B cell (primary cell): ENCODE measurements around the gene C17orf114.

Experiments
- ATAC-seq: fragments of 200-7000 bp; cut with Tn5 transposase; one replicate; pipeline ENCODE4 v1.10.0; 2021; ENCODE audit warnings: low read depth, mild to moderate bottlenecking, moderate number of reproducible peaks, moderate library complexity
- CTCF ChIA-PET: fragments of 350-600 bp; sonication (Branson Sonifier 250); formaldehyde crosslinking; loops from one replicate; lab custom pipeline; 2021; ENCODE audit warnings: antibody characterized with exemption, inconsistent platforms; lab: Charles Lee
- POLR2A ChIA-PET: fragments of 350-600 bp; sonication (Branson Sonifier 250); formaldehyde crosslinking; loops from one replicate; lab custom pipeline; 2021; ENCODE audit warnings: antibody characterized with exemption; lab: Charles Lee
- DNase-seq: peaks from one replicate; pipeline ENCODE4 v3.0.0; 2013
- H2AFZ ChIP-seq: 2 replicates; pipeline ENCODE4 v1.6.1; 2012; ENCODE audit warnings: mild to moderate bottlenecking, low read depth, low read length; ENCODE audit not compliant: insufficient read depth, poor library complexity, severe bottlenecking
- H3K27ac ChIP-seq, 2 donors: 1 replicate in 1 of 2; 2 replicates in 1 of 2; pipeline ENCODE4 v1.5.1; 2012 to 2013; ENCODE audit warnings: low read length in 2 of 2, mild to moderate bottlenecking in 2 of 2, moderate library complexity in 1 of 2
- H3K27me3 ChIP-seq, 4 experiments: fragments of 200-600 bp in 1 of 4; sonication (generic) in 1 of 4; replicated peaks in 1 of 4; 1 replicate in 2 of 4; 2 replicates in 2 of 4; pipeline versions ENCODE4 v1.6.1 to v1.7.0; 2013 to 2016; ENCODE audit warnings: low read length in 3 of 4, mild to moderate bottlenecking in 2 of 4, mixed read lengths in 1 of 4, moderate library complexity in 1 of 4; ENCODE audit not compliant: insufficient read depth in 4 of 4, control insufficient read depth in 3 of 4; ENCODE audit errors: control extremely low read depth in 1 of 4
- H3K36me3 ChIP-seq, 2 experiments: replicated peaks in 1 of 2; 1 replicate in 1 of 2; 2 replicates in 1 of 2; pipeline versions ENCODE4 v1.6.1 to v1.7.1; 2013; ENCODE audit warnings: low read length in 1 of 2; ENCODE audit not compliant: insufficient read depth in 2 of 2, control insufficient read depth in 1 of 2; ENCODE audit errors: control extremely low read depth in 1 of 2, extremely low read depth in 1 of 2
- H3K4me1 ChIP-seq, 2 donors: fragments of 200-600 bp in 1 of 2; sonication (generic) in 1 of 2; 1 replicate in 1 of 2; 2 replicates in 1 of 2; pipeline versions ENCODE4 v1.5.1 to v1.6.1; 2013 to 2017; ENCODE audit warnings: low read length in 2 of 2; ENCODE audit not compliant: control insufficient read depth in 2 of 2, insufficient read depth in 2 of 2
- H3K4me2 ChIP-seq: replicated peaks from 2 replicates; pipeline ENCODE3; 2012; ENCODE audit warnings: mild to moderate bottlenecking, low read depth, low read length; ENCODE audit not compliant: poor library complexity, severe bottlenecking
- H3K4me3 ChIP-seq, 5 experiments: fragments of 200-600 bp in 1 of 5; sonication (generic) in 1 of 5; 1 replicate in 3 of 5; 2 replicates in 2 of 5; pipeline versions ENCODE4 v1.5.1 to v1.7.0; 2011 to 2016; ENCODE audit warnings: low read length in 4 of 5, mild to moderate bottlenecking in 4 of 5, low read depth in 2 of 5, control low read depth in 1 of 5, moderate library complexity in 1 of 5; ENCODE audit not compliant: insufficient read depth in 1 of 5; ENCODE audit errors: control extremely low read depth in 1 of 5, extremely low read depth in 1 of 5
- H3K79me2 ChIP-seq: fragments of 200-600 bp; sonication (generic); one replicate; pipeline ENCODE4 v1.6.0; 2016; ENCODE audit warnings: low read length; ENCODE audit not compliant: control insufficient read depth, insufficient read depth
- H3K9ac ChIP-seq: fragments of 200-600 bp; sonication (generic); 2 replicates; pipeline ENCODE4 v1.6.1; 2017; ENCODE audit warnings: mild to moderate bottlenecking, low read length, moderate library complexity
- H3K9me3 ChIP-seq, 3 donors: one replicate each; pipeline versions ENCODE4 v1.6.1 to v1.7.1; 2013; ENCODE audit warnings: low read length in 2 of 3; ENCODE audit not compliant: control insufficient read depth in 2 of 3, insufficient read depth in 1 of 3; ENCODE audit errors: control extremely low read depth in 1 of 3
- H4K20me1 ChIP-seq: 2 replicates; pipeline ENCODE4 v1.6.0; 2012; ENCODE audit warnings: mild to moderate bottlenecking, low read length; ENCODE audit not compliant: insufficient read depth, control insufficient read depth, poor library complexity, severe bottlenecking
- H3K27ac Mint-ChIP-seq: one replicate; pipeline ENCODE4 v1.8.0; 2021; ENCODE audit warnings: mixed read lengths
- H3K27me3 Mint-ChIP-seq: one replicate; pipeline ENCODE4 v1.8.0; 2021; ENCODE audit warnings: mixed read lengths
- H3K4me1 Mint-ChIP-seq: one replicate; pipeline ENCODE4 v1.8.0; 2021; ENCODE audit warnings: mixed read lengths
- H3K4me3 Mint-ChIP-seq: one replicate; pipeline ENCODE4 v1.8.0; 2021; ENCODE audit warnings: mixed read lengths
- H3K9me3 Mint-ChIP-seq: one replicate; pipeline ENCODE4 v1.8.0; 2022; ENCODE audit warnings: mixed read lengths; ENCODE audit not compliant: insufficient read depth
- CTCF ChIP-seq: fragments of 200-600 bp; IDR thresholded peaks from one replicate; pipeline ENCODE4 v1.8.0; 2022; ENCODE audit warnings: antibody characterized with exemption, mild to moderate bottlenecking
- EZH2 ChIP-seq: IDR thresholded peaks from 2 replicates; pipeline ENCODE4 v1.6.1; 2012; ENCODE audit warnings: borderline replicate concordance, low read depth, mild to moderate bottlenecking, moderate library complexity, low read length; ENCODE audit not compliant: insufficient read depth, poor library complexity, severe bottlenecking
- WGBS: methylation state at CpG from one replicate; pipeline ENCODE4 v1.1.5; 2013; ENCODE audit warnings: missing lambda C conversion rate; ENCODE audit not compliant: insufficient coverage; 5-methylcytosine and 5-hydroxymethylcytosine counted together
- intact Hi-C: fragments of 100-400 bp; cut with micrococcal nuclease; formaldehyde crosslinking; loops from one replicate; pipeline ENCODE4 v1.10.0; 2022

Gene C17orf114

DNA sequence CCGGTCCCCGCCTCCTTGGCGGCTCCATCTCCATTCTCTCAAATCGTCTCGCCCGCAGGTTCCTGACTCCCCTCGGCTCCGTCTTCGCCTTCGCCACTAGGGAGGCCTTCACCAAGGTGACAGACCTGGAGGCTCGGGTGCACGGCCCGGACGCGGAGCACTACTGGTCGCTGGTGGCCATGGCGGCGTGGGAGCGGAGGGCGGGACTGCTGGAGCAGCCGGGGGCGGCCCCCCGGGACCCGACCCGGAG is 12.5 kb downstream of the C17orf114 start:
- Histone ChIP-seq H2AFZ (peak overlapping the region; percentile 86), H3K9me3 (peaks cover 0 to 27% (median 0%) of the 10 kb centered on the region in 3 donors), H3K27me3 (peaks cover 0 to 47% (median 29%) of the 10 kb centered on the region in 4 experiments), H3K4me2 (peak overlapping the region; percentile 95), H3K36me3 (no peaks in the 10 kb centered on the region), H4K20me1 (no peaks in the 10 kb centered on the region), H3K9ac (peak overlapping the region; percentile 70), H3K79me2 (no peaks in the 10 kb centered on the region), H3K4me1 (peaks cover 28 to 34% of the 10 kb centered on the region in 2 donors), H3K27ac (no peak overlapping the region), H3K4me3 (peak overlapping the region in 4 of 5 experiments; percentile 55 to 70 (median 63))
- TF ChIP-seq EZH2 (no peak), CTCF (no peak)
- ChIA-PET POLR2A (interaction anchor here (0.8 to 1.7 kb wide), 7 partner anchors 17 to 178 kb away, joined by 3 to 5 read pairs (median 4); partner anchors contain the start of genes MED11, MINK1, PFN1 and PLD2), CTCF (interaction anchor here (0.6 to 3.2 kb wide), 21 partner anchors 12 to 150 kb away, joined by 3 to 36 read pairs (median 5); partner anchors contain the start of genes ARRB2, C17orf114, CHRNE and CXCL16)
- H3K9me3 Mint-ChIP-seq, result no peaks in the 10 kb centered on the region
- 0% methylated on average over 25 of the region's 25 CpGs for WGBS
- intact Hi-C loops, result no loop called here
- H3K4me1 Mint-ChIP-seq, result peaks cover 30% of the 10 kb centered on the region
- H3K27ac Mint-ChIP-seq, result peak overlapping the region; percentile 78
- no peak for ATAC-seq
- peaks cover 27% of the 10 kb centered on the region for H3K27me3 Mint-ChIP-seq
- peak overlapping the region; percentile 94 for H3K4me3 Mint-ChIP-seq
- no peak for DNase-seq
